Fibroblast of mammary gland (primary cell): ENCODE data around the gene SNX13.

Experiments
- DNase-seq: peaks from one replicate; pipeline ENCODE4 v3.0.0-alpha.2; 2010; ENCODE audit warnings: low read depth
- H3K4me3 ChIP-seq: 2 replicates; pipeline ENCODE4 v1.5.1; 2011; ENCODE audit warnings: low read depth, mild to moderate bottlenecking, low read length, moderate library complexity; ENCODE audit not compliant: control insufficient read depth
- TF ChIP-seq, protein P1 (sequence below): conservative IDR thresholded peaks from 2 replicates; pipeline ENCODE4 v1.5.1; 2011; ENCODE audit warnings: low read depth, low read length, inconsistent platforms; ENCODE audit not compliant: control insufficient read depth, insufficient read depth

Gene SNX13

DNA sequence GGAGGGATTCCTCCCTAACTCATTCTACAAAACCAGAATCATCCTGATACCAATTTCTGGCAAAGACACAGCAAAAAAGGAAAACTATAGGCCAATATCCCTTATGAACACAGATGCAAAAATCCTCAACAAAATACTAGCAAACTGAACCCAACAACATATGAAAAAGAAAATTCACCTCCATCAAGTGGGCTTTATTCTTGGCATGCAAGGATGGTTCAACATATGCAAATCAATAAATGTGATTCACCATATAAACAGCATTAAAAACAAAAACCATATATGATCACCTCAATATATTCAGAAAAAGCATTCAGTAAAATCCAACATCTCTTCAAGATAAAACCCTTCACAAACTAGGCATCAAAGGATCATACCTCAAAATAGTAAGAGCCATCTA, 23.5 kb downstream of the SNX13 start:
- DNase-seq, result no peak
- TF ChIP-seq, protein P1, sequence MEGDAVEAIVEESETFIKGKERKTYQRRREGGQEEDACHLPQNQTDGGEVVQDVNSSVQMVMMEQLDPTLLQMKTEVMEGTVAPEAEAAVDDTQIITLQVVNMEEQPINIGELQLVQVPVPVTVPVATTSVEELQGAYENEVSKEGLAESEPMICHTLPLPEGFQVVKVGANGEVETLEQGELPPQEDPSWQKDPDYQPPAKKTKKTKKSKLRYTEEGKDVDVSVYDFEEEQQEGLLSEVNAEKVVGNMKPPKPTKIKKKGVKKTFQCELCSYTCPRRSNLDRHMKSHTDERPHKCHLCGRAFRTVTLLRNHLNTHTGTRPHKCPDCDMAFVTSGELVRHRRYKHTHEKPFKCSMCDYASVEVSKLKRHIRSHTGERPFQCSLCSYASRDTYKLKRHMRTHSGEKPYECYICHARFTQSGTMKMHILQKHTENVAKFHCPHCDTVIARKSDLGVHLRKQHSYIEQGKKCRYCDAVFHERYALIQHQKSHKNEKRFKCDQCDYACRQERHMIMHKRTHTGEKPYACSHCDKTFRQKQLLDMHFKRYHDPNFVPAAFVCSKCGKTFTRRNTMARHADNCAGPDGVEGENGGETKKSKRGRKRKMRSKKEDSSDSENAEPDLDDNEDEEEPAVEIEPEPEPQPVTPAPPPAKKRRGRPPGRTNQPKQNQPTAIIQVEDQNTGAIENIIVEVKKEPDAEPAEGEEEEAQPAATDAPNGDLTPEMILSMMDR, result no peak
- no peak overlapping the region for H3K4me3 ChIP-seq

GRCh38 chr7:17915796-17916195, 24.5 kb downstream of the SNX13 start:
- TF ChIP-seq, protein P1, result no peak
- no peak overlapping the region for H3K4me3 ChIP-seq
- no peak for DNase-seq

DNA sequence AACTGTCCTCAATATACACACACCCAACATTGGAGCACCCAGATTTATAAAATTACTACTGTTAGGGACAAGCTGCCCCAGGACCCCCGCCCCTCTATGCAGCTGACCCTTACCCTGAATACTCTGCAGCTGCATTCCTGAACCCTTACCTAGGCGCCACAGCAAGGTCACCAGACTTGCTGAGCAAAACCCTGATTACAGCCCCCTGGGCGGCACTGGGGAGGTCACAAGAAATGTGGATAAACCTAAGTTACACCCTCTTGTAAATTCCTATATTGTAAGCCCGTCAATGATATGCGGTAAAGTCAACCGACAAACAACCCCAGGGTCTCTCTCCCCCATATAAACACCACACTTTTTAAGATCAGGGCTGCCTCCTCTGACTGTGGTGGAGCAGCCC, 25.1 kb downstream of the SNX13 start:
- no peak for DNase-seq
- H3K4me3 ChIP-seq, result no peak overlapping the region
- TF ChIP-seq, protein P1, result no peak

GRCh38 chr7:17913250-17913649, 27.0 kb downstream of the SNX13 start:
- H3K4me3 ChIP-seq, result no peak overlapping the region
- no peak for DNase-seq
- TF ChIP-seq, protein P1, result no peak

DNA sequence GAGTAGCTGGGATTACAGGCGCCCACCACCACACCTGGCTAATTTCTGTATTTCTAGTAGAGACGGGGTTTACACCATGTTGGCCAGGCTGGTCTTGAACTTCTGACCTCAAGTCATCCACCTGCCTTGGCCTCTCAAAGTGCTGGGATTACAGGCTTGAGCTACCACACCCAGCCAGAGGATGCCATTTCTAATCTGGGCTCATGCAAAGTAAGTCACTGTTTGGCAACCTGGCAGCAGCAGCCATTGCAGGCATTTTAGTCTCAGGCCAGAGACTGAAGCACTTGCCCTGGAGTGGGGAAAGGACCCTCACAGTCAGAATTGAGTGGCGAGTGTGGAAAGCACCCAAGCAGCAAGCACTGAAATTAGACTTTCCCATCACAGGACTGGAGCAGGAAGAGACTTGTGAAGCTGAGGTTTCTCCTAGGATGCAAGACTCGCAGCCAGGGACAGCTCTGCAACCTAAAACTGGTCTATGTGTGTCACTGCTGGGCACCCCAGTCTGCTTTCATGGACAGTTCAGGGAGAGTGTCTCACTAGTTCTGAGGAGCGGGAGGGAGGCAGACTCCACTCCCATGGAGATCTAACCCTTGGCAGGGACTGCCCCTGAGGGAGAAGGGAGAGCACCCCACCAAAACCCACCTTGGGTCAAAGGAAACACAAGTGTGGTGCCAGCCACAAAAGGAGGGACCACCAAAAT, 27.6 kb downstream of the SNX13 start:
- TF ChIP-seq, protein P1, result no peak
- no peak overlapping the region for H3K4me3 ChIP-seq

DNA sequence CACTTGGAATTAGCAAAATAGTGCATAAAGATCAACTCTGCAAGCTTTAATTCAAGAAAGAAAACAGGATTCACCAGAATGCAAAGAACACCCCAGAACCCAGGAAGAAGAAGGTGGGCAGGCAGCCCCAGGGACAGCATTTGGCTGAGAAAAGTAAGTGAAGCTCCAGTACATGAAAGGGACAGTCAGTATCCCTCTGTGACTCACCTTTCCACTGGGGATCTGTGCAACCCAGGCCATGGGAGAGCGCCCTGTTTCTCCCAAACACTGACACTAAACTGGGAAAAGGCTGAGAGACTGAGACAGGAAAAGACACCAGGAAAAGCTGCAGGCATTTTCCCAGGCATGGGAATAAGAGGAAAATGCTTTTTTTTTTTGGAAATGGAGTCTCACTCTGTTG, 28.2 kb downstream of the SNX13 start:
- no peak for DNase-seq
- H3K4me3 ChIP-seq, result no peak overlapping the region
- TF ChIP-seq, protein P1, result no peak

More for the DNA sequence above, 27.6 kb downstream of the SNX13 start:
- DNase-seq, result no peak
